Vagina (tissue), 2 donors: ENCODE measurements around the gene NEK8.

Experiments used
- CTCF ChIP-seq, 3 experiments: fragments of 450-650 bp in 2 of 3; fragments of 200-600 bp in 1 of 3; sonication (generic) in 1 of 3; IDR thresholded peaks; one replicate each; pipeline ENCODE4 v1.5.1; 2017 to 2019; ENCODE audit warnings: antibody characterized with exemption in 3 of 3, mild to moderate bottlenecking in 2 of 3, moderate library complexity in 2 of 3
- POLR2A ChIP-seq, 2 donors: fragments of 450-650 bp; IDR thresholded peaks; one replicate each; pipeline ENCODE4 v1.6.1; 2017; ENCODE audit warnings: antibody characterized with exemption in 2 of 2, mild to moderate bottlenecking in 2 of 2, moderate library complexity in 2 of 2
- POLR2AphosphoS5 ChIP-seq, 2 donors: sonication (generic); formaldehyde crosslinking; IDR thresholded peaks; one replicate each; pipeline ENCODE4 v1.9.0; 2017; ENCODE audit warnings: antibody characterized with exemption in 2 of 2, mild to moderate bottlenecking in 2 of 2, low read depth in 1 of 2; ENCODE audit not compliant: insufficient read depth in 1 of 2

GRCh38 chr17:28735242-28735722 lies 6.7 kb downstream of the NEK8 start:
- TF ChIP-seq POLR2A (IDR thresholded peaks at IDR 0.05) (no peak), CTCF (IDR thresholded peaks at IDR 0.05) (no peak), POLR2AphosphoS5 (IDR thresholded peaks at IDR 0.05; ENCODE audit: insufficient read depth in 1 of 2, low read depth in 1 of 2) (no peak)
